ENCODE data around the gene THADA.
"Not testable (repeated sequence)": the region's sequence is repeated elsewhere in the genome, so short reads cannot be mapped to it uniquely, and the experiment has no call there.

THADA gene

GRCh38 chr2:43594875-43595274 is 963 bp downstream of the THADA start:
- no peak for DNase-seq (ENCODE audit: low spot score)

- DNase-seq (ENCODE audit: low spot score): no peak
Measured at GRCh38 chr2:43593254-43593653, 2.6 kb downstream of the THADA start.

- DNase-seq (ENCODE audit: low spot score): no peak
Measured at GRCh38 chr2:43592443-43592842, 3.4 kb downstream of the THADA start.

- DNase-seq (ENCODE audit: low spot score): no peak
Measured at GRCh38 chr2:43585708-43586107, 10.1 kb downstream of the THADA start.

- no peak for DNase-seq (ENCODE audit: low spot score)
Measured at GRCh38 chr2:43579275-43579981, 16.4 kb downstream of the THADA start.

- DNase-seq (ENCODE audit: low spot score): peak; percentile 34
Measured at GRCh38 chr2:43576981-43577892, 18.6 kb downstream of the THADA start.

GRCh38 chr2:43572244-43572643 is 23.6 kb downstream of the THADA start:
- DNase-seq (ENCODE audit: low spot score): no peak

GRCh38 chr2:43569921-43570320 is 25.9 kb downstream of the THADA start:
- DNase-seq (ENCODE audit: low spot score): no peak

- DNase-seq (ENCODE audit: low spot score): no peak
Measured at GRCh38 chr2:43568228-43568627, 27.6 kb downstream of the THADA start.

- DNase-seq (ENCODE audit: low spot score): no peak
Measured at GRCh38 chr2:43566461-43566729, 29.4 kb downstream of the THADA start.

- no peak for DNase-seq (ENCODE audit: low spot score)
Measured at GRCh38 chr2:43563679-43564078, 32.2 kb downstream of the THADA start.

- DNase-seq (ENCODE audit: low spot score): no peak
Measured at GRCh38 chr2:43560231-43560547, 35.6 kb downstream of the THADA start.

GRCh38 chr2:43559391-43560230 is 36.2 kb downstream of the THADA start:
- DNase-seq (ENCODE audit: low spot score): no peak

GRCh38 chr2:43557196-43557595 is 38.6 kb downstream of the THADA start:
- no peak for DNase-seq (ENCODE audit: low spot score)

GRCh38 chr2:43556256-43556655 is 39.6 kb downstream of the THADA start:
- no peak for DNase-seq (ENCODE audit: low spot score)

- no peak for DNase-seq (ENCODE audit: low spot score)
Measured at GRCh38 chr2:43553341-43553855, 42.4 kb downstream of the THADA start.

GRCh38 chr2:43551990-43552389 is 43.8 kb downstream of the THADA start:
- DNase-seq (ENCODE audit: low spot score): no peak

GRCh38 chr2:43548381-43548780 is 47.5 kb downstream of the THADA start:
- DNase-seq (ENCODE audit: low spot score): not testable (repeated sequence)

- peak; percentile 58 for DNase-seq (ENCODE audit: low spot score)
Measured at GRCh38 chr2:43542285-43542933, 53.4 kb downstream of the THADA start.

- DNase-seq (ENCODE audit: low spot score): no peak
Measured at GRCh38 chr2:43541165-43541564, 54.7 kb downstream of the THADA start.

GRCh38 chr2:43540021-43540779 is 55.6 kb downstream of the THADA start:
- DNase-seq (ENCODE audit: low spot score): no peak
